DOHH2 (cell line): ENCODE data around the gene SUCO.

ENCODE experiments used
- CTCF ChIP-seq: fragments of 200-600 bp; sonication (generic); IDR thresholded peaks from one replicate; pipeline ENCODE4 v1.5.1; 2014; ENCODE audit warnings: antibody characterized with exemption, mild to moderate bottlenecking, low read depth, low read length; ENCODE audit not compliant: poor library complexity, severe bottlenecking
- EZH2phosphoT487 ChIP-seq: fragments of 200-600 bp; sonication (generic); IDR thresholded peaks from 2 replicates; pipeline ENCODE4 v1.6.1; 2017; ENCODE audit warnings: borderline replicate concordance, mild to moderate bottlenecking, antibody characterized with exemption, low read length, moderate library complexity, mixed read lengths

DNA sequence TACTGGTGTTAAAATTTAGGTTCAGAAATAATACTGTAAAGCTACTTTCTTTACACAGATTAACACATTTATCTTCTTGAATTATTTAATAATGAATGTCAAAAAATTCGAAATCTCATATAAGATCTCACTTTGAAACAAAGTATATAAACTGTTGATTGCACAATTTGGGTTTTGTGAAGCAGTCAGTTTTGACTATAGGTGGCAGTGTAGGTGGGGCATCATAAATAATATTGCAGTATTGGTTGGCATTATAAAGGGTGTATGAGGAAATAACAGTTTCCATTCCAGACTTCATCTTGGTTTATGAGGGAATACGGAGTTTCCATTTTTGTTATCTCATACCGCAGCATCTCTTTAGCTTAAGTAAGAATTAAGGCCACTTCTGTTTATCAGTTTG, 49.9 kb downstream of the SUCO start:
- TF ChIP-seq CTCF (peak; percentile 27), EZH2phosphoT487 (no peak)
